ENCODE measurements around the gene SLC6A8. TPM values are rescaled to one million over a fixed set of nuclear protein-coding genes. Genes with fewer than 3 reads are reported as not detected.
A peak's percentile ranks its signal among the peaks of the same experiment; 100 is the strongest.
"Not testable (repeated sequence)": the region's sequence is repeated elsewhere in the genome, so short reads cannot be mapped to it uniquely, and the experiment has no call there.

The SLC6A8 gene
- total and polyA plus RNA-seq, 7 experiments from 2014 or later = 0.10 to 2.6 (median 0.74) TPM; not detected in 1

- CTCF ChIA-PET = no interaction called here
- Histone ChIP-seq H3K27me3 (ENCODE audit: control insufficient read depth in 2 of 2, insufficient read depth in 2 of 2, low read length in 2 of 2) (no peaks in the 10 kb centered on the region), H3K36me3 (ENCODE audit: control insufficient read depth in 2 of 3, insufficient read depth in 3 of 3, low read length in 3 of 3) (peaks cover 0 to 65% (median 0%) of the 10 kb centered on the region in 3 experiments), H3K27ac (ENCODE audit: low read depth, low read length) (no peak overlapping the region), H3K4me3 (ENCODE audit: low read length) (no peak overlapping the region), H3K9me3 (ENCODE audit: control insufficient read depth in 2 of 3, low read length in 3 of 3) (no peaks in the 10 kb centered on the region), H3K4me1 (ENCODE audit: control insufficient read depth in 2 of 2, insufficient read depth in 2 of 2, low read length in 2 of 2) (no peaks in the 10 kb centered on the region)
- intact Hi-C loops (cut with micrococcal nuclease) = no loop called here
- no peak overlapping the region for H3K4me3 Mint-ChIP-seq
- H3K36me3 Mint-ChIP-seq = peaks cover 0 to 8% (median 0%) of the 10 kb centered on the region in 5 donors
- ATAC-seq = no peak
- no peak overlapping the region for H3K27ac Mint-ChIP-seq
- peaks cover 0 to 5% (median 0%) of the 10 kb centered on the region in 11 donors for H3K9me3 Mint-ChIP-seq
- H3K27me3 Mint-ChIP-seq = no peaks in the 10 kb centered on the region
- POLR2A ChIA-PET = no interaction called here
- DNase-seq = no peak
- H3K4me1 Mint-ChIP-seq = peaks cover 0 to 3% (median 0%) of the 10 kb centered on the region in 7 donors
Observed at GRCh38 chrX:153701706-153702105, 14.0 kb downstream of the SLC6A8 start.

GRCh38 chrX:153702336-153703035 is 14.8 kb downstream of the SLC6A8 start:
- DNase-seq (no peak), ATAC-seq (no peak)
- H3K4me3 Mint-ChIP-seq = no peak overlapping the region
- no peak overlapping the region for H3K27ac Mint-ChIP-seq
- H3K36me3 Mint-ChIP-seq = peaks cover 0 to under 1% (median 0%) of the 10 kb centered on the region in 5 donors
- intact Hi-C loops (cut with micrococcal nuclease) = no loop called here
- Histone ChIP-seq H3K27ac (ENCODE audit: low read depth, low read length) (no peak overlapping the region), H3K4me3 (ENCODE audit: low read length) (no peak overlapping the region), H3K4me1 (ENCODE audit: control insufficient read depth in 2 of 2, insufficient read depth in 2 of 2, low read length in 2 of 2) (no peaks in the 10 kb centered on the region), H3K9me3 (ENCODE audit: control insufficient read depth in 2 of 3, low read length in 3 of 3) (no peaks in the 10 kb centered on the region), H3K36me3 (ENCODE audit: control insufficient read depth in 2 of 3, insufficient read depth in 3 of 3, low read length in 3 of 3) (peaks cover 0 to 62% (median 0%) of the 10 kb centered on the region in 3 experiments), H3K27me3 (ENCODE audit: control insufficient read depth in 2 of 2, insufficient read depth in 2 of 2, low read length in 2 of 2) (no peaks in the 10 kb centered on the region)
- H3K27me3 Mint-ChIP-seq = no peaks in the 10 kb centered on the region
- H3K9me3 Mint-ChIP-seq = peaks cover 0 to 3% (median 0%) of the 10 kb centered on the region in 11 donors
- ChIA-PET POLR2A (no interaction called here), CTCF (no interaction called here)
- peaks cover 0 to 6% (median 0%) of the 10 kb centered on the region in 7 donors for H3K4me1 Mint-ChIP-seq

- DNase-seq (no peak), ATAC-seq (no peak)
- Histone ChIP-seq H3K36me3 (ENCODE audit: control insufficient read depth in 2 of 3, insufficient read depth in 3 of 3, low read length in 3 of 3) (peaks cover 0 to 60% (median 0%) of the 10 kb centered on the region in 3 experiments), H3K4me1 (ENCODE audit: control insufficient read depth in 2 of 2, insufficient read depth in 2 of 2, low read length in 2 of 2) (no peaks in the 10 kb centered on the region), H3K27me3 (ENCODE audit: control insufficient read depth in 2 of 2, insufficient read depth in 2 of 2, low read length in 2 of 2) (no peaks in the 10 kb centered on the region), H3K9me3 (ENCODE audit: control insufficient read depth in 2 of 3, low read length in 3 of 3) (no peaks in the 10 kb centered on the region), H3K27ac (ENCODE audit: low read depth, low read length) (no peak overlapping the region), H3K4me3 (ENCODE audit: low read length) (no peak overlapping the region)
- intact Hi-C loops (cut with micrococcal nuclease) = no loop called here
- Mint-ChIP-seq H3K36me3 (no peaks in the 10 kb centered on the region), H3K4me3 (no peak overlapping the region), H3K9me3 (peaks cover 0 to 2% (median 0%) of the 10 kb centered on the region in 11 donors), H3K27ac (no peak overlapping the region), H3K4me1 (peaks cover 0 to 6% (median 0%) of the 10 kb centered on the region in 7 donors), H3K27me3 (no peaks in the 10 kb centered on the region)
- CTCF ChIA-PET = no interaction called here
- POLR2A ChIA-PET = no interaction called here
Observed at GRCh38 chrX:153703036-153703370, 15.3 kb downstream of the SLC6A8 start.

- Histone ChIP-seq H3K27me3 (ENCODE audit: control insufficient read depth in 2 of 2, insufficient read depth in 2 of 2, low read length in 2 of 2) (no peaks in the 10 kb centered on the region), H3K36me3 (ENCODE audit: control insufficient read depth in 2 of 3, insufficient read depth in 3 of 3, low read length in 3 of 3) (peaks cover 0 to 53% (median 0%) of the 10 kb centered on the region in 3 experiments), H3K9me3 (ENCODE audit: control insufficient read depth in 2 of 3, low read length in 3 of 3) (no peaks in the 10 kb centered on the region), H3K4me3 (ENCODE audit: low read length) (no peak overlapping the region), H3K4me1 (ENCODE audit: control insufficient read depth in 2 of 2, insufficient read depth in 2 of 2, low read length in 2 of 2) (no peaks in the 10 kb centered on the region), H3K27ac (ENCODE audit: low read depth, low read length) (no peak overlapping the region)
- H3K9me3 Mint-ChIP-seq = peaks cover 0 to 2% (median 0%) of the 10 kb centered on the region in 11 donors
- no peak overlapping the region for H3K4me3 Mint-ChIP-seq
- ChIA-PET POLR2A (interaction anchor here (0.6 kb wide), 1 partner anchor 176 kb away, joined by 3 read pairs; no protein-coding TSS in a partner anchor), CTCF (no interaction called here)
- H3K27ac Mint-ChIP-seq = no peak overlapping the region
- DNase-seq = no peak
- no peak for ATAC-seq
- H3K4me1 Mint-ChIP-seq = peaks cover 0 to 8% (median 5%) of the 10 kb centered on the region in 7 donors
- intact Hi-C loops (cut with micrococcal nuclease) = no loop called here
- no peaks in the 10 kb centered on the region for H3K27me3 Mint-ChIP-seq
- H3K36me3 Mint-ChIP-seq = no peaks in the 10 kb centered on the region
Observed at GRCh38 chrX:153704021-153704526, 16.3 kb downstream of the SLC6A8 start.

GRCh38 chrX:153704631-153705402 is 17.1 kb downstream of the SLC6A8 start:
- H3K36me3 Mint-ChIP-seq; H3K27me3 ChIP-seq (ENCODE audit: control insufficient read depth in 2 of 2, insufficient read depth in 2 of 2, low read length in 2 of 2); intact Hi-C loops (cut with micrococcal nuclease); DNase-seq; H3K4me1 Mint-ChIP-seq; H3K27ac ChIP-seq (ENCODE audit: low read depth, low read length); H3K4me1 ChIP-seq (ENCODE audit: control insufficient read depth in 2 of 2, insufficient read depth in 2 of 2, low read length in 2 of 2); H3K9me3 ChIP-seq (ENCODE audit: control insufficient read depth in 2 of 3, low read length in 3 of 3); H3K27me3 Mint-ChIP-seq; CTCF ChIA-PET; H3K4me3 Mint-ChIP-seq; POLR2A ChIA-PET; ATAC-seq; H3K4me3 ChIP-seq (ENCODE audit: low read length); H3K9me3 Mint-ChIP-seq: not testable (repeated sequence)
- peak overlapping the region in 1 of 9 donors; percentile 46 for H3K27ac Mint-ChIP-seq
- H3K36me3 ChIP-seq (ENCODE audit: control insufficient read depth in 2 of 3, insufficient read depth in 3 of 3, low read length in 3 of 3) = peaks cover 0 to 56% (median 0%) of the 10 kb centered on the region in 3 experiments

- POLR2A ChIA-PET = interaction anchor here (0.6 kb wide), 2 partner anchors 707 to 1163 kb away, joined by 3 read pairs; no protein-coding TSS in a partner anchor
- intact Hi-C loops (cut with micrococcal nuclease); H3K4me3 Mint-ChIP-seq; H3K27me3 ChIP-seq (ENCODE audit: control insufficient read depth in 2 of 2, insufficient read depth in 2 of 2, low read length in 2 of 2); H3K4me1 ChIP-seq (ENCODE audit: control insufficient read depth in 2 of 2, insufficient read depth in 2 of 2, low read length in 2 of 2); H3K9me3 Mint-ChIP-seq; H3K4me1 Mint-ChIP-seq; CTCF ChIA-PET; ATAC-seq; H3K36me3 Mint-ChIP-seq; H3K4me3 ChIP-seq (ENCODE audit: low read length); H3K27ac ChIP-seq (ENCODE audit: low read depth, low read length); H3K27ac Mint-ChIP-seq; H3K27me3 Mint-ChIP-seq; DNase-seq; H3K9me3 ChIP-seq (ENCODE audit: control insufficient read depth in 2 of 3, low read length in 3 of 3): not testable (repeated sequence)
- H3K36me3 ChIP-seq (ENCODE audit: control insufficient read depth in 2 of 3, insufficient read depth in 3 of 3, low read length in 3 of 3) = peaks cover 0 to 58% (median 0%) of the 10 kb centered on the region in 3 experiments
Observed at GRCh38 chrX:153705403-153706060, 17.8 kb downstream of the SLC6A8 start.
